Forelimb muscle (tissue), 1 donor: Measurements from ENCODE around the gene GJC2. TPM values are rescaled to one million over a fixed set of nuclear protein-coding genes. Genes with fewer than 3 reads are reported as not detected.

ENCODE experiments used
- DNase-seq: peaks from one replicate; pipeline ENCODE4 v3.0.0-alpha.2; 2013; ENCODE audit warnings: low read depth
- polyA plus RNA-seq: library from polyadenylated mRNA; unstranded; fragments of 120-200 nt; gene quantifications from one replicate; pipeline ENCODE4 v1.2.1, GENCODE V29; 2013; ENCODE audit not compliant: insufficient read length

The GJC2 gene
- polyA plus RNA-seq, 1 donor = 0.48 TPM

DNA sequence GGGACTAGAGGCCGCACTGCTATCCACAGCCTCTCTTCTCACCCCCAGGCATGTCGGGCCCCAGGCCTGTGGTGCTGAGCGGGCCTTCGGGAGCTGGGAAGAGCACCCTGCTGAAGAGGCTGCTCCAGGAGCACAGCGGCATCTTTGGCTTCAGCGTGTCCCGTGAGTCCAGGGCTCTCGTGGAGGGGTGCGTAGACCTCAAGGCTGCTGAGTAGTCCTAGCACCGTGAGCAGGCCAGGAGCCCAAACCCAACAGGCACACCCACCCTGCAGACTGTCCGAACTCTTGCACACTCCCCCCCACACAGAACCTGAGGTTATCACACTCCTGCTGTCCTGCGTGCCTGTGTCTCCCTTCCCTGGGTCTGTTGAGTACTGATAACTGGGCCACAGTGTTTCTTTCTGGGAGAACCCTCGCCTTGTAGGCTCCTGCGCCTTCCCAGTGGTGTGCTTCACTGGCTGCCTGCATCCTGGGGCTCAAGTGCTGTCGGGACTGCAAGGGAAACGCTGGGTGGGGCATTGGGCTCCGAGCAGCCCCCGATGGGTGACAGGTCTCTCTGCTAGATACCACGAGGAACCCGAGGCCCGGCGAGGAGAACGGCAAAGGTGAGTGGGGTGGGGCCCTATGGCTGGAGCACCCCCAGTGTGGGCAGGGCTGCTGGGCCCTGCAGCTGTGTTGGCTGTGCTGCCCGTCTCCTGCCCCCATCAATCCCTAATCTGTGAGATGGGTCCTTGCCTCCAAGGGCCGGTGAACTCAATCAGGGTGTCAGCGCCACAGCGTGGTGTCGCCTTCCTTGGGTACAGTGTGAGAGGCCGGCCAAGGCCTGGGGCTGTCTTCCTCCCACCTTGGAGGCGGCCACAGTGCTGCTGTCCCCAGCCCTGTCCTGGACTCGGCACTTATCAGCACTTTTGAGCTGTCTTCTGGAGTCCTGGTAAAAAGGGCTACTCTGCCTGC lies 4.0 kb upstream of the GJC2 start:
- no peak for DNase-seq

DNA sequence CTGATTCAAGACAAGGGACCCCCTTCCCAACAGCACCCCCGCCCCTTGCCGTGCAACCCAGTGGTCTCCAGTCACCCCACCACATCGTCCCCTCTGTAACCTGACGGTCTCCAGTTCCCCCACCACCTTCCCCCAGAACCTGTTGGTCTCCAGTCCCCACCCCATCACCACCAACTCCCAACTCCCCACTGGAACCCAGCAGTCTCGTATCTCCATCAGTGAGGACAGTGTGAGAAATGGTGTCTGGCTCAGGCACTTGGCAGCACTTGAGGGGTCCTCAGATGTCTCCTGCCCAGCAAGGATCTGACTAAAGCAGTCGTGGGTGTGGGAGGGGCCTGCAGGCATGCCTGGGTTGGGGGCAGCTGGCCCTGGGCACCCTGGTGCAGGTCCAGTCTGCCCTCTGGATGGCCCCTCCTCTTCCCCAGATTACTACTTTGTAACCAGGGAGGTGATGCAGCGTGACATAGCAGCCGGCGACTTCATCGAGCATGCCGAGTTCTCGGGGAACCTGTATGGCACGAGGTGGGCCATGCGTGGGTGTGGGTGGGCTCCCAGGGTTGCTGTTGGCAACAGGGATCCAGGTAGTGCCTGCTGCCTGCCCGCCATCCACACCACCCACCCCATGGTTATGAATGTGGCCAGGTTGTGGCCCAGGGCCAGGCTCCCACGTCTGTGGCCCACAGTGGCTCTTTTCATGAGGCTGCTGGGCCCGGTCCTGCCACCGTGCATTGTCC lies 3.1 kb upstream of the GJC2 start:
- DNase-seq = no peak

DNA sequence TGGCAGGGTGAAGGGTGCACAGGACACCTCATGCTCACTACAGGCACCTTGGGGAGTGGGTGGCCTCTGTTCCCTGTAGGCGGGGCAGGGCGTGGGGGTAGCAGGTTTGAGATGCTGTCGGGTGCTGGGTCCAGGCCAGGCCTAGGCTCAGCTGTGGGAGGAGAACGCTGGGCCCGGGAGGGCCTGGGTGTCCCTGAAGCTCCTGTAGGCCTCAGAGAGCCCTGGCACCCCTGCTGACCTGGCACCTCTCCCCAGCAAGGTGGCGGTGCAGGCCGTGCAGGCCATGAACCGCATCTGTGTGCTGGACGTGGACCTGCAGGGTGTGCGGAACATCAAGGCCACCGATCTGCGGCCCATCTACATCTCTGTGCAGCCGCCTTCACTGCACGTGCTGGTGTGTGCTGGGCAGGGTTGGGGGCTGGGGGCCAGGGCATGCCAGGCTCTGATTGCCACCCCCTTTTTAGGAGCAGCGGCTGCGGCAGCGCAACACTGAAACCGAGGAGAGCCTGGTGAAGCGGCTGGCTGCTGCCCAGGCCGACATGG lies 2.5 kb upstream of the GJC2 start:
- DNase-seq = no peak

DNA sequence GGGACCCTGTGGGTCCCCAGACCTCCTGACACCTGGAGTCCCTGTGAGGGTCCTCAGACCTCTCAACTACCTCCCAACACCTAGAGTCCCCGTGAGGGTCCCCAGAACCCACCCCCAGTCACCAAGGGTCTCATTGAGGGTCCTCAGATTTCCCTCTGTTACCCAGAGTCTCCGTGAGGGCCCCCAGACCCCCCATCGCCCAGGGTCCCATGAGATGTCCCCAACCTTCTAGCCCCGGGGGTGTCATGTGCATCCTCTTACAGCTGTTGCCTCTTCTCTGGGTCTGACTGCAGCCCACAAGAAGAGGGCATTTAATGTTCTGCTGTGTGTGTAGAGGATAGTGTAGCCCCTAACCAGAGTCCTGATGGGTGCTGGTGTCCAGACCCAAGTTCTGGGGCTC lies 2.0 kb upstream of the GJC2 start:
- DNase-seq = no peak

DNA sequence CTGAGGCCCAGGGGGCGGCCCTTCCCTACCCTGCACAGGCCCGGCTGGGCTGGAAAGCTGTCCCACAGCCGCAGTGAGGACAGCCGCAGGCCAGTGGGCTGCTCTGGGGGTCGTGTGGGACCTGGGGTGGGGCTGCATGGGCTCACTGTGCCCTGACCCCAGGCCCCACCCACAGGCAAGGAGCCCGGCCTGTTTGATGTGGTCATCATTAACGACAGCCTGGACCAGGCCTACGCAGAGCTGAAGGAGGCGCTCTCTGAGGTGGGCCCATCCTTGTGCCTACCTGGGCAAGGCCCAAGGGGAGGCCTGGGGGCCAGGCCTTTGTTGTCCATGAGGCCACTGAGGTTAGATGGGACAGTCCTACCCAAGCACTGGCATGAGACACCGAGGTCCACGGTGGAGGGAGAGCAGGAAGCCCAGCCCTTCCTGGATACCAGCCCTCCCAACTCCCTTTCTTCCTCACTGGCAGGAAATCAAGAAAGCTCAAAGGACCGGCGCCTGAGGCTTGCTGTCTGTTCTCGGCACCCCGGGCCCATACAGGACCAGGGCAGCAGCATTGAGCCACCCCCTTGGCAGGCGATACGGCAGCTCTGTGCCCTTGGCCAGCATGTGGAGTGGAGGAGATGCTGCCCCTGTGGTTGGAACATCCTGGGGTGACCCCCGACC lies 1.4 kb upstream of the GJC2 start:
- no peak for DNase-seq

DNA sequence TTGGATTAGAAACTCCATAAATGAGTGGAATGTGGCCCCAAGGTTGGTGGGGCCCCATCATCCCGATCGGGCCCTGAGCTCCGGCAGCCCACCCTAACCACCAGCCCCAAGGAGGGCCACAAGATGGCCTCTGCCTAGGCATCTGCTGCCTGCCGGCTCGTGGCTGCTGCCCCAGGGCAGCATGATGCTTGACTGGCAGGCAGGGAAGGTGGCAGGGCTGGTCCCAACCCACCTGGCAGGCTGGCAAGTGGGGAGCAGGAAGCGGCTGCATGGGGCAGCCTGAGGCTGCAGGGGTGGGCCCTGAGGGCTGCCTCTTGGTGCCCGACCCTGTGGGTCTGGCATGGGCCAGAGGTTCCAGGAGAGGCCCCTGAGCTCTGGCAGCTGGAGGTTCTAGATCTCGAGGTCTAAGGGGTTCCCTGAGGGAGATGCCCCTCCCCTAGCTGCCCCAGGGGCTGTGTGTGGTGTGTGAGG lies 760 bp upstream of the GJC2 start:
- DNase-seq = no peak

DNA sequence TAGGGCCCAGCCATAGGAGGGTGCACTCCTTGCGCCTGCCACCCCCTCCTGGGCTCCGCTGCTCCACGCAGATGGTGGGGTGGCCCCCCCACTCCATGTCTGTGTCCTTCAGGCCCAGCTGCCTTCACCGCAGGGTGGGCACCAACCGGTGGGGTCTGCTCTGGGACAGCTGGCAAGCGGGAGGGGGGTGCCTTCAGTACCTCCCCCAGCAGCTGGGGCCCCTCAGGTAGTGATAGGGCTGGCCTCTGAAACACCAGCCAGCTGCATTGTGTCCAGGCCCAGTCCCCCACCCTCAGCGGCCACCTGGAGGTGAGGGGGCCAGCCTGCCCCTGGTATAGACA lies 360 bp downstream of the GJC2 start:
- no peak for DNase-seq

DNA sequence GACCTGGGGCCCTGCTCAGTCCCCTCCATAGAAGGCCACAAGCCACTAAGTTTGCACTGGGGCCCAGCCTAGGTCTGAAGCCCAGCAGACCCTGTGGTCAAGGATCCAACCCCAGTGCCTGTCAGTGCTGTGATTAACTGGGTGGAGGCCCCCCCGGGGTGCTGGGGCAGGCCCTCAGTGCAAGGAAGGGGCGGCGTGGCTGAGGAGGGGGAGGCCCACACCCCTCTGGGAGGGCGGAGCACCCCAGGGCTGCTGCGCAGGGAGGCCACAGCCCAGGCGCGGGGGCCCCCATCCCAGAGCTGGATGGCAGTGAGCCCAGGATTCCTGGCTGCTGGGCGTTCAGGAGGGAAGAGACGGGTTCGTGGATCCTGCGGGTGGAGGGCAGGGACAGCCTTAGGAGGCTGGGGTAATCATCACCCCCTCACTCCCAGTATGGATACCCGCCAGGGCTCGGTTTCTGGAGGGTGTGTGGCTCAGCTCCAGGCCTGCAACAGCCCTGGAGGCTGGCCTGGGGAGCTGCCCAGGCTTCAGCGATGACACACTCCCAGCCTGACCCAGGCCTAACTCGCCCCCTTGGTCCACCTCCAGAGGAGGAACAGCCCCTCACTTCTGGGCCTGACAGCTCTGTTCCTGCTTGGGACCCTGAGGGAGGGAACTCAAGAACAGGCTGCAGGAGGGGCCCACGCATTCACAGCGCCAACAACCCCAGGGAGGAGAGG lies 890 bp downstream of the GJC2 start:
- DNase-seq = no peak

DNA sequence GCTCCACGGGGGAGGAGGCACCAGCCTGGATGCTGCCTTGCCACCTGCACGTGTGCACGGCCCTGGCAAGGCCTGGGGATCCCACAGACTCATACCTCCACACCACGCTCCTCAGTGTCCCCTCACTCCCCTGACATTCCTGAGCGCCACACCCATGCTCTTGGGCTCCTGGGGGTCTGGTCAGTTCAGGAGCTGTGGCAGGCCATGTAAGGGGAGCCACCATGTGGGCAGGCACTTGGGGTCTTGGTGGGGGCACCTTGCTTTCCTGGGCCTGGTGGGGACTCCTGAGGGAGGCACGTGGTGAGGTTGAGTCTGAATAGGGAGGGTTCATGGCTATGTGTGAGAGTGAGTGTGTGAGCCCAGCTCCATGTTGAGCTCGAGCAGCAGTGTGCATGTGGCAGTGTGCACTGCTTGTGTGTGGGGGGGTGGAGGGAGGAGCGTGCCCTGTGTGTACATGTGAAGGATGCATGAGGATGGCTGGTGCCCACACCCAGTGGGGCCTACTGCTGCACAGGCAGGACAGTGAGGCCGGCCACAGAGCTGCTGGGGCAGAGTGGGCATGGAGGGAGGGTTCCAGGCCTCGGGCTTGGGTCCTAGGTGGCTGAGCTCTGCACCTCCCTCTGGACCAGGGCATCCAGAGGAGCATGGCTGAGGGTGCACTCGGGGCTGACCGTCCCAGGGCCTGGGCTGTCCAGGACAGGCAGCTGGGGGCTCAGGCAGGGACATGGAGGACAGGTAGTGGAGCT lies 1.6 kb downstream of the GJC2 start:
- DNase-seq = no peak

DNA sequence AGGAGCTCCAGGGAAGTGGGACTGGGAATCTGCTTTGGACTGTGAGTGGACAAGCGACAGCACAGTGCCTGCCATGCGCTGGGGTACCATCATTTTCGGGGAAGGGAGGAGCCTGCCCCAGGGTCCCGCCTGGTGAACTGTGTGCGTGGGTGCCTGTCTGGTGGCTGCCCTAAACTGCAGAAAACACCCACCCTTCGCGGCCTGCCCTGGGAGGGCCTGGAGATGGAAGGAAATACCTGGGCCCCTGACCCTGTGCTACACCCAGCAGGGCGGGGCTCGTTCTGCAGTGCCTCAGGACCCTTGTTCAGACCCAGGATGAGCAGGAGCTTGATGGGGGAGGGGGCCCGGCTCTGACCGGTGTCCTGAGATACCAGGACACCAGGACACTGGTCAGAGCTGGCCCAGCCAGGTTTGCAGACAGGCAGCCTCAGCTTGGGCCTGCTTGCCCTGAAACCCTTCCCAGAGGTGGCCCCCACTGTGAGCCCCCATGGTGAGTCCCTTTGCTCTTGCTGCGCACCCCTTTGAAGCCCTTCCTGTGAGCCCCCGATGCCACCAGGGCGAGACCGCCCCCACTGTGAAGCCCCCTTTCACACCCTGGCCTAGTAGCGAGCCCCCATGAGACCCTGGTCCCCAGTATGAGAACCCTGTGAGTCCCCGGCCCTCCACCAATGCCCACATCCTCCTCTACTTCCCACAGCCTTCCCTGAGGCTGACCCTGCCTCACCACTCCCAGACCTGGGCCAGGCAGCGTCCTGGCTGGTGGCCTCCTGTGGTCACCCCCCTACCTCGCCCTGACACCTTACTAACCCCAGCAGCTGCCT lies 2.6 kb downstream of the GJC2 start:
- DNase-seq = no peak

DNA sequence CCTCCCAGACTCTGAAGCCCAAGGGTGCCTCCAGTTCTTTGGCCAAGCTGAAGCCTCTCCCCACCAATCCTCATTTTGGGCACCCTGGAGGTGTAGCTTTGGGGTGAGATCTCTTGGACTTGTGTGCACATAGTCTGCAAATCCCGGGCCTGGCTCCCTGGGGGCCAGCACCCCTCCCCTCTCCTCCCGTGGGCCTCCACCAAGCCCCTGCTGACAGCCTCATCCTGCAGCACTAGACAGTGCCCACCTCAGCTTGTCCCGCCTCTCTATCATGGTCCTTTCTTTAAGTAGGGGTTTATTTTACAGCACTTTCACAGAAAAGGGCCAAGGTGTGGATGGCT lies 3.2 kb downstream of the GJC2 start:
- no peak for DNase-seq

DNA sequence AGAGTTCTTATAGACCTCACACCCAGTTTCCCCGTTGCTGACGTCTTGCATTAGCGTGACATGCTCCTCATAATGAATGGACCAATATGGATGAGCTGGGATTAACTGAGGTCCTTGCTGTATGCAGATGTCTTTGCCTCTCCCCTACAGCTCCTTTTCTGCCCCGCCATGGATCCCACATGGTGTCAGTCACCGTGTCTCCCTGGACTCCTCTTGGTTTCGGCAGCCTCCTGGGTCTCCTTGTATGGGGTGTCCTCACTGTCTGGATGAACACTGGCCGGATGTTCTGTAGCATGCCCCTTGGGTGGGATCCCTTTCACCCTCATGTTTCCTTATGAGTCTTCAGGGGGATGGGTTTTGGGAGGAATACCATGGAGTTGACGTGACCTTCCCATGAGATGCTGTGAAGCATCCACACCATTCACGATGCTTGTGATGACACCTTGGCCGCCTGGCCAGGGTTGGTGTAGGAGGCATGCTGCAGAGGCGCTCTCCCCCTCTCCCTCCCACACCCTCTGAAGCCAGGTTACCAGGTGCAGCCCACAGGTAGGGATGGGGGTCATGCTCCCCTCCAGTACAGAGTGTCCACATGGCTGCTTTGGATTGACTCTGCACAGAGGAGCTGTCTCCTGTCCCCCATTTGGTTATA lies 4.4 kb downstream of the GJC2 start:
- DNase-seq = no peak

DNA sequence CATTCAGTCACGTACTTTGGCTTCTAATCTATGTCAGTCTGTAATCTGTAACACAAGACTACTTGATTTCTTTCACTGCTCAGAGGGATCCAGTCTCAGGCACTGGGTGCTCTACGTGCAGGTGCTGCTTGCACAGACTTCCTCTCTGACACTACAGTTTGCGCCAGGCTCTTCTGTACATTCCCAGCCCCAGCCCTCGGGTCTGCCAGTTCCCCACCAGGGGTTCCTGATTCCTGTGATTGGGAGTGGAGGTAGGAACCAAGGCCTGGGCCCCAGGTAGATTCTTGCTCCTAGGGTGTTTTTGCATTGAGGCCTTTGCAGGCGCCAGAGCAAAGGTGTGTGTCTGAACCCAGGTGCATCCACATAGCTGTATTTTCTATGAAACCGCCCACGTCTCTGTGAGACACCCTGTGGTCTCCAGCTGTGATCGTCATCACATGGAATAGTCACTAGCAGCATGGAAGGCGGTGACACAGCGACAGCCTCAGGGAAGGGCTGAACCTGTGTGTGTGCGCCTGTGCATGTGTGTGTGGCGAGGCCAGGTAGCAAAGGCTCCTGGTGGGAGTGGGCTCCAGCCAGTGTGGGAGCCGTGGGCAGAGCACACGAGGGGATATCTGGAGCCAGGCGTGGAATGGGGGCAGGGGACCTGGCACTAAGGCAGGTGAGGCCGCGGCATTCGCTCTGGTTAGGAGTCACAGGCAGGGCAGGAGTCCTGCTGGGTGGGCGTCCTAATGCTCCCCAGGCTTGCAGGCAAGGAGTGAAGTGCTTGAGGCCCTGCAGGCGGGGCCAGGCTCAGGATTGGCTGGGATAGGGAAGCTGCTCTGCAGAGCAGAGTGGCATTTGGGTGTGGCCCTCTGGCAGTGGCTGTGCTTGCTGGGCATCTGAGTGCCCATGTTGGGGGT lies 5.2 kb downstream of the GJC2 start:
- no peak for DNase-seq

DNA sequence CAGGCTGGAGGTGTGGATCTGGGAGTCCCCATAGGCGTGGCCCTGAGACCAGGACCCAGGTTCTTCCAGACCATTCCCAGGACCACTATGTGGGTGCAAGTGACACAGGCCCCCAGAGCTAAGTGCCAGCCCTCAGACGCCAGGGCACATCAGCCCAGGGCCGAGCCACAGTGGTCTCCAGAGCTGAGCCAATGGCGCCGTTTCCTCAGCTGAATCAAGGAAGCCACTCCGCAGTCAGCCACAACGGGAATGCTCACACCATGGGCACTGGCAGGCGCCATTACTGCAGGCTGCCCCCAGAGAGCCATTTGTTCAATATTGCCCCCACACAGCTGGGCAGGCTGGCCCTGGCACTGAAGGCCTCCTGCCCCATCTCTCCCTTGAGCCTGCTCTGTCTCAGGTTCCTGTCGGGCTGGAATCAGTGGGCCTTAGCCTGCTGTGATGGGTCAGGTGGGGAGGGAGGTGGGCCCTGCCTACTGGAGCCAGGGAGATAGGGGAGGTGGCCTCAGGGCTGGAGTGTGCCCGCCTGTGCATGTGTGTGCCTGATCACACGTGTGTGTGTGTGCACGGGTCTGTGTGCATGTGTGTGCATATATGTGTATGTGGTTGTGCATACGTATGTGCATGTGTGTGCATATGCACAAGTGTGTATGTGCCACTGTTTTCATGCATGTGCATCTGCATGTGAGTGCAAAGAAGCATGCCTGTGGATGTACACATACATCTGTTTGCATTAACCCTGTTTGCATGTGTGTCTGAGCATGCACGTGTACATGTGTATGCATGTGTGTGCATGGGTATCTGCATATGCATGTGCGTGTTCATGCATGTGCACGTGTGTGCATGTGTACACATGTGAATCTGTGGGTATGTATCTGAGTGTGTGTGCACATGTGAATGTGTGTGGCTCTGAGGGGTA lies 6.1 kb downstream of the GJC2 start:
- DNase-seq = no peak

DNA sequence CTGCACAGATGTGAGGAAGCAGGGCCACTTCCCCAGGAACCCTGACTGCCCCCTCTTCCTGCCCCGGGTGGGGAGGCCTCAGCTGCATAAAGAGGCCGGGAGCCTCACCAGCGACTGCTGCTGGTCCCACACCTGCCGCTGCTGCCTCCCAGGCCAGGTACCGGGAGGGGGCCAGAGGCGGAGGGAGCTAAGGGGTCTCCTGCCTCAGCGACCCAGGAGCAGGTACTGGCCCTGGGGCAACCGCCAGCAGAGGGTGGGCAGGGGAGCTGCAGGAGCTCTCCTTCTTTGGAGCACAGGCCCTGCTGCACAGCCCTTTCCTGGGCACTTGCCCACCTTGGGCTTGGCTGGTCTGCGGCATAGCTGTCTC lies 6.8 kb downstream of the GJC2 start:
- DNase-seq = no peak

DNA sequence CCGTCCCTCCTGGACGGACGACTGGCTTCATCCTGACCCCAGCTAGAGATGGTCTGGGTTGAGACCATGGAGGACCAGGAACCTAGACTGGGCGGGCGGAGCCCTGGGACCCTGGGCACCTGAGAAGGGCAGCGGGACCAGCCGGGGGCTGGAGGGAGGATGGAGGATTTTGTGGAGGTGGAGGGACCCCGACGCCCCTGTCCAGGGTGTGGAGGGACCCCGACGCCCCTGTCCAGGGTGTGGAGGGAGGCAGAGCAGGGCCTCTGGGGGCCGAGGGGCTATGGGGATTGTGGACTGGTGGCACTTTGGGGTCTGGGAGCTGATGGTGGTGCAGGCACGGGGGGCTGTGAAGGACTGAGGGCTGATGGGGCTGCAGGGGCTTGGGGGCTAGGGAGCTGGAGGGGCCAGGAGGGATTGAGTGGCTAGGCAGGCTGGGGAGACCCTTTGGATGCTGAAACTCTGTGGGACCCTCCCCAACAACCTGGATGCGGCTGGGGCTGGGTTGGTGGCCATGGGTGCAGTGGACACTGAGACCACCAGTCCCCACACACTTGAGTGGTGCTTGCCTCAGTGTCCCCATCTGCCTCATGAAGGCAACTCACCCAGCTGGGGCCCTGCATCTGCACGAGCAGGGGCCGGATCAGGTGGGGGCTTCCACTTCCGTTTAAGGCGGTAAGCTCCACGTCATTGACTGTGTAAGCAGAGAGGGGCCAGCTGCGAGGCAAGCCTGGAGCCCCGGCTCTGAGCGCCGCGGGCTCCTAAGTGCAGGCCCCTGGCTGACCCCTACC lies 7.4 kb downstream of the GJC2 start:
- DNase-seq = no peak

DNA sequence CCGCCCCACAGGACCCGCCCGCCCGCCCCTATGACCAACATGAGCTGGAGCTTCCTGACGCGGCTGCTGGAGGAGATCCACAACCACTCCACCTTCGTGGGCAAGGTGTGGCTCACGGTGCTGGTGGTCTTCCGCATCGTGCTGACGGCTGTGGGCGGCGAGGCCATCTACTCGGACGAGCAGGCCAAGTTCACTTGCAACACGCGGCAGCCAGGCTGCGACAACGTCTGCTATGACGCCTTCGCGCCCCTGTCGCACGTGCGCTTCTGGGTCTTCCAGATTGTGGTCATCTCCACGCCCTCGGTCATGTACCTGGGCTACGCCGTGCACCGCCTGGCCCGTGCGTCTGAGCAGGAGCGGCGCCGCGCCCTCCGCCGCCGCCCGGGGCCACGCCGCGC lies 8.0 kb downstream of the GJC2 start:
- DNase-seq = no peak
